HG02870 (cell line): ENCODE results near the gene SEMA3E.

Experiments used
- ATAC-seq: cut with Tn5 transposase; IDR thresholded peaks from one replicate; pipeline ENCODE4 v1.9.1; 2021; ENCODE audit warnings: mild to moderate bottlenecking, moderate library complexity; ENCODE audit not compliant: unreplicated experiment

The SEMA3E gene

GRCh38 chr7:83366629-83367028, 282.3 kb downstream of the SEMA3E start:
- ATAC-seq = no peak

DNA sequence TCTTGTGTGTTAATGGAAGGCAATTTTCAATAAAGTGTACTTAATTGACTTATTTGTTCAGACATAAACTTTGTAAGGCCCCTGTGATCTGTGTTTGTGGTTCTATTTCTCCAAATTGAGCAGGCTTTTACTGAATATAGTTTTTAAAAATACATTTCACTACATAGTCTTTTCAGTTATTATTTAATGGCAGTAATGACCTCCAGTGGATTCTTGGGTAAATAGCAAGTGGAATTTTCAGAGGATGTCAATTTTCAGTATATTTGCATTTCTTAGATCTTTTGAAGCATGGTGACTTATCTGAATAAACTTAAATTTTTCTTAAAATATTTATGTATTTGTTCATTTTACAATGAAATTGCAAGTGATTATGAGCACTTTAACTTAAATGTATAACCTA, 283.2 kb downstream of the SEMA3E start:
- no peak for ATAC-seq

DNA sequence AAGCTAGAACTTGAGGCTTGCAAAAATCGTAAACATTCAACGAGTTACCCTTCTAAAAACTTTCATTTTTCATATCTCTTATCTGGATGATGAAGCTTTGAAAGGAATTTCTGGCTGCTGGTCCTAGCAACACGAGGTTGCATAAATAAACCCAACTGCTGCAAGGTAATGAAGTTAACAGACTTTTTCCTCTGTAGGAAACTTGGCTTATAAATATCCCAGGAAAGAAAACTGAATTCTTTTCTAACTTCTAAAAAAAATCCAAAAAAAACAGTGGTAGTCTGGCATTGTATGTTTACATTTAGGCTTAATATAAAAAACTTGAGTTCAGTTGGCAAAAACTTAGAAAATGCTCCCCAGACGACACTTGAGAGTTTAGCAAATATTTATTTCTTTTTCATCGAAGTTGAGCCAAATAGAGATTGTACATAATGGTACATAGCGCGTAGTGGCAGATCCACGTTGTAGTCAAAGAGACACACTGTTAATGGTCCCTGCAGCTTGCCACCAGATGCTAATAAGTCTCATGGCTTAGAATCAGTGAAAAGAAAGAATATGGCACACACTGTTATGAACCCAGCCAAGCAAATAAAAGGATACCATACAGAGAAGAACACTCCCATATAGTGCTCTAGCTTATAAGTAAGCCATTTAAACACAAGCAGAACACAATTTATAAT, 285.9 kb downstream of the SEMA3E start:
- ATAC-seq = no peak

DNA sequence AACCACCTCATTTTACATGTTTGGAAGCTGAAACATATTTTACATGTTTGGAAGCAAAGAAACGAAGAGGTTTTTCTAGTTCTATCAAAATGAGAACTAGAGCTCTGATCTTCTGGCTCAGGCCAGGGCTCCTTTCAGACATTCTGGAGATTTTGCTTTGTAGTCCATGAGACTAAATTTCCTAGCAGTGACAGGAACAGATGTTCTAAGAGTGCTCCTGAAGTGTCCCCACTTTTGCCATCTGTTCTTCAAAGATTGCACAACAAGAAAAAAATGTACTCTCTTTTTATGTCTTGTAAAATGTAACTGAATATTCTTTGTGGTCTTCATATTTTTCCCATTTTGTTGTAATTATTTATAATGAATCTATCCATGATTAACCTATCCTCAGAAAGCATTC, 289.8 kb downstream of the SEMA3E start:
- ATAC-seq = no peak

GRCh38 chr7:83355143-83355542, 293.8 kb downstream of the SEMA3E start:
- ATAC-seq = no peak

GRCh38 chr7:83347945-83348444, 300.9 kb downstream of the SEMA3E start:
- ATAC-seq = no peak

- no peak for ATAC-seq
Measured at GRCh38 chr7:83339907-83340306, 309.0 kb downstream of the SEMA3E start.

DNA sequence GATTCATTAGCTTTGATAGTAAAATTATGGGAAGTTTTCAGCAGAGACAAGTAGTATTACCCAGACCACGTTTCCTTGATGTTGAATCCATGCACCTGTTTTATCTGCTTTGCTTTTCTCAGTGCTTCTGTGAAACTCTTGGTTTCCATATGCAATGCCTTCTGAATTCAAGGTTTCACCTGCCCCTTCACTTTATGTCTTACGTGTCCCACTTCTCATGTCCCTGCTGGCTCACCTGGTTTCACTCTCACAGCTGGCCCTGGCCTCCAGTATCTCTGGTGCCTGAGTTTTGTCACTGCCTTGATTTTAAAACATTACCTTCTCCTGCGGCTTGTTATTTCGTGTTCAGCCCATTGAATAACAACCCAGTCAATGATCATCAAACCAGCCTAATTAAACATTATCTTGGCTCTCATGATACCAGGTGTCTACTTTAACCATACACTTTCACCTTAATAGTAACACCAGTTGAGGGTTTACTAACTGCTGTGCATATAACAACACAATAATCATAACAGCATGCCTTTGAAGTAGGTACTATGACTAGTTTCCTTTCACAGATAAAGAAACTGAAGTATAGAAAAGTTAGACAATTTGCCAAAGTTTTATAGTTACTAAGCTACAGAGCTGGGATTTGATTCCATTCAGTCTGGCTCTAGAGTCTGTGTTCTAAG, 310.5 kb downstream of the SEMA3E start:
- ATAC-seq = no peak

DNA sequence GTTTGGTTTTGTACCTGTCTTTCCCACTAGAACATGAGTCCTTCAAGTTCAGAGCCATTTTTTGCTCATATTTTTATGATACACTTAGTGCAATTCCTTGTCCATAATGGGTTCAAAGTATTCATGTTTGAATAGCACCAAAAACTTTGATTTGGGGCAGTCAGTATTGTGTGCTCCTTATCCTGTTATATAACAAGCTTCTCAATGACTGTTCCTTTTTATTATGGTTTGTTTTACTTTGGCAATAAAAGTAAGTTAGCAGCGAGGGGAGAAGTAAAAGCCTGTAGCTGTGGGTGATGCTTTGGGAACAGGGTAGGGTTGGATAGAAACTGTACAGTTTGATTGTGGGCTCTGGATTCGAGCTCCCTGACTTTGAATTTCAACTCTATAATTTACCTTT, 311.9 kb downstream of the SEMA3E start:
- ATAC-seq = no peak

GRCh38 chr7:83326223-83326622, 322.7 kb downstream of the SEMA3E start:
- ATAC-seq = no peak

DNA sequence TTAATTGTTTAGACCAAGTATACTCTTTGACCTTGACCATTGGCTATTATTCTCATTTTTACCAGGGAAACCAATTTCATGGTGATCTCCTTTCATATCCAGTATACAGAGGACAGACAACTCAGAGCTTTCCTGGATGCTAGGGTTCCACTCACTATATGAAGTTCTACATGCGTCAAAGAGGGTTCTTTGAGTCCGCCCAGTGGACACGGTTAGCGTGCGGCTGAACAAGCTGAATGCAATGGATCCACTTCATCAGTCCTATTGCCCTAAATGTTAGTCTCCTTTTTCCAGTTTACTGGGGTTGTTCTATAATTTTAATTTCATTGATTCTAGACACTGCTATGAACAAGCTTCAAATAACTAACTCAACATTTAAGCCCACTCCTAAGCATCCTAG, 323.9 kb downstream of the SEMA3E start:
- ATAC-seq = no peak

GRCh38 chr7:83324596-83324995, 324.3 kb downstream of the SEMA3E start:
- no peak for ATAC-seq

GRCh38 chr7:83321011-83321410, 327.9 kb downstream of the SEMA3E start:
- ATAC-seq = no peak

- ATAC-seq = no peak
Measured at GRCh38 chr7:83313931-83314330, 335.0 kb downstream of the SEMA3E start.
